ENCODE data around the gene FADS3. TPM values are rescaled to one million over a fixed set of nuclear protein-coding genes. Genes with fewer than 3 reads are reported as not detected.

The FADS3 gene
- total and polyA plus RNA-seq, 2 of the 13 experiments (the other 11 are each of a cell fraction or from before 2014, with no cell fraction given) = 13.4 to 23.2 TPM

DNA sequence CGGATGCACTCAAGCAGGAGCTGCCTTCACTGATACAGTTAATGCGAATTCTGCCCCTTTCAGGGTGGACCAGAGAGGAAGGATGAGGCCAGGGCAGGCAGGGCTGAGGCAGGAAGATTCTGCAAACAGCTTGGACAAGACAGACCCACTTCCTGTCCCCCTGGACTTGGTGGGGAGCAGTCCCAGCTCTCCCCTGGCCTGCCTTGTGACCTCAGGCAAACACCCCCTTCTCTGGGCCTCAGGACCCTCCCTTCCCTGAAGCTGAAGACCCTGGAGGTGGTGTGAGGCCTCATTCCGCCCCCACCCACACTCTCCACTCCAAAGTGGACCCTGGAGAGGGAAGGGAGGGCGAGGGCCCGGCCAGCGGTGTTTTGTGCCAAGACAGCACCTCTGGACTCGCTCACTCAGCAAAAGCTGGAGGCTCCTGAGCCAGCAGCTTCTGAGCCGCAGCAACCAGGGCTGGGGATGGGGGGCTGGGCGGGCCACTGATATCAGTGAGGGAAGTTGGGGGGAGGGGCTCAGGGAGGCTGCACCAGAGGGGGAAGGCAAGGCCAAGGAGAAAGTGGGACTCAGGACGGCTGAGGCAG lies 17.5 kb upstream of the FADS3 start (continued):
- no peak for TF ChIP-seq PHB2 (IDR thresholded peaks at IDR 0.05; ENCODE audit: partially characterized antibody)
- no peak for TF ChIP-seq IKZF4 (CRISPR knock-in tag; IDR thresholded peaks at IDR 0.05; ENCODE audit: borderline replicate concordance, low read depth, not compliant biosample characterization)

DNA sequence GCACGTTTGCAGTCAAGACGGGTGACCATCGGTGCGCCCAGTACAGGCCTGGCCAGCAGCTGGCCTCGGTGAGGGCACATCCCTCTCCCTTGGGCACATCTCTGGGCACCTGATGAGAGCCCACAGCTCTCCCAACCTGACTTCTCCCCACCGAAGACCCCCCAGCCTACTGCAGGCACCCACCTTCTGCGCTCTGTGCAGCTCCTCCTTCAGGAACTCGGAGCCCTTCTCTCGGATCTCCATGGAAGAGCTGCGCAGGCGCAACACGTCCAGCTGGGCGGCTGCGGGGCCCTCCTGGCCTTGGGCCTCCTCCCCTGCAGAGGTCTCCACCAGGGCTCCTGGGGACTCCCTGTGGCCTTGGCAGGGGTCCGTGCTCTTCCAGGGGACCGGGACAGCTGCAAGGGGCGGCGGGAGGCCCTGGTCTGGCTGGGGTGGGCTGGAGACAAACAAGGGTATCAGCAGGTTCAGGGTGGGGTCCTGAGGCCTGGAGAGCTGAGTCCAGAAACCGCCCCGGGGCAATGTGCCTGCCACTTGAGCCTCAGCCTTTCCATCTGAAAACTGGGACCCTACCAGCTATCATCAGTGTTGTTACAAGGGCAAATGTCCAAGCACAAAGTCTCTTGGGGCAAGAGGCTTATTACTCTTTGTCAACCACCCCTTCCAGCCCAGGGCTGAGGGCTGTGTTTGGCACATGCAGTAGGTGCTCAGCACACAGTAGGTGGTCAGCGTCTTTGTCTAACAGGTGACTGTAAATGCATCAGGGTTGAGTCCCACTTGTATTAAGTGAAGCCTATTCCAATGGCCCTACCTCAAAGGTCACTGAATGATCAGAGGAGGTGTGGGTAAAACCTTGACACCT lies 16.8 kb upstream of the FADS3 start:
- TF ChIP-seq ZKSCAN1 (IDR thresholded peaks at IDR 0.05; ENCODE audit: low read length) (peak; percentile 67; the same call in 1 of the 2 replicates), ZNF629 (CRISPR knock-in tag; conservative IDR thresholded peaks at IDR 0.05) (peak; percentile 68; the same call in 1 of the 2 replicates), MIER2 (CRISPR knock-in tag; IDR thresholded peaks at IDR 0.05) (no peak)
- H3K4me3 ChIP-seq (replicated peaks in 1 of 3; ENCODE audit: insufficient read depth in 1 of 3, low read depth in 2 of 3, low read length in 3 of 3) = no peak overlapping the region
- intact Hi-C loops (cut with micrococcal nuclease; ENCODE audit: unreplicated experiment) (no loop called here), in situ Hi-C loops (cut with HindIII; ENCODE audit: extremely low pct_ligation_motif_present, low pct_unique_long_range_greater_than_20kb) (no loop called here)
- ChIA-PET CTCF (ENCODE audit: low intra/inter-chr PET ratio, low total read pairs) (no interaction called here), POLR2A (interaction anchor here (1.2 to 1.5 kb wide), 2 partner anchors 15 to 55 kb away, joined by 3 to 12 read pairs; no protein-coding TSS in a partner anchor)
- no peak overlapping the region for H3K4me2 ChIP-seq (ENCODE audit: low read depth, low read length)
- H3K9me3 ChIP-seq (ENCODE audit: low read length) = no peaks in the 10 kb centered on the region
- DNase-seq (ENCODE audit: low spot score) (no peak), FAIRE-seq (no peak), ATAC-seq (no peak)
- H3K36me3 ChIP-seq (replicated peaks in 1 of 2; ENCODE audit: control insufficient read depth in 1 of 2, insufficient read depth in 2 of 2, low read length in 2 of 2) = no peaks in the 10 kb centered on the region
- H3K4me1 ChIP-seq (ENCODE audit: insufficient read depth, low read length) = peaks cover 42% of the 10 kb centered on the region
- H2AFZ ChIP-seq (ENCODE audit: low read length) = no peak overlapping the region
- BruUV-seq (replicated peaks) = no TSS peak
- H3K27me3 ChIP-seq (ENCODE audit: control insufficient read depth in 1 of 2, insufficient read depth in 2 of 2, low read length in 2 of 2) = peaks cover 1 to 8% of the 10 kb centered on the region in 2 experiments; a peak in 2 of 5 replicates
- H4K20me1 ChIP-seq (ENCODE audit: insufficient read depth, low read length) = no peaks in the 10 kb centered on the region
- WGBS (ENCODE audit: low lambda C conversion rate) = 68% methylated on average over 7 of the region's 21 CpGs
- H3K27ac ChIP-seq (ENCODE audit: extremely low read length, insufficient read depth, low read length) = no peak overlapping the region
- no peaks in the 10 kb centered on the region for H3K79me2 ChIP-seq (ENCODE audit: insufficient read depth, low read length)
- H3K9ac ChIP-seq (ENCODE audit: insufficient read depth, low read depth, low read length) = no peak overlapping the region
